SK-N-SH treated with all-trans-retinoic acid at 6 μM for 48 hours (cell line): ENCODE results near the gene LRP10.
"Not testable (repeated sequence)": the region's sequence is repeated elsewhere in the genome, so short reads cannot be mapped to it uniquely, and the experiment has no call there.

ENCODE experiments used
- ATAC-seq: fragments of 200-7000 bp; cut with Tn5 transposase; 3 replicates; pipeline ENCODE4 v1.9.1; 2020; ENCODE audit warnings: mild to moderate bottlenecking, moderate library complexity
- CREB5 ChIP-seq: fragments of 250-450 bp; sonication (Bioruptor Pico); IDR thresholded peaks from 2 replicates; pipeline ENCODE4 v1.5.1; 2020; ENCODE audit warnings: low read depth, mild to moderate bottlenecking, moderate library complexity
- CSDC2 ChIP-seq: fragments of 250-450 bp; sonication (Bioruptor Pico); IDR thresholded peaks from 2 replicates; pipeline ENCODE4 v1.5.0; 2020; ENCODE audit warnings: mild to moderate bottlenecking, moderate library complexity
- ESRRG ChIP-seq: fragments of 250-450 bp; sonication (Bioruptor Pico); IDR thresholded peaks from 2 replicates; pipeline ENCODE4 v1.6.1; 2021; ENCODE audit warnings: mild to moderate bottlenecking
- GLIS3 ChIP-seq: fragments of 250-450 bp; sonication (Bioruptor Pico); IDR thresholded peaks from 2 replicates; pipeline ENCODE4 v1.5.0; 2020; ENCODE audit warnings: mild to moderate bottlenecking, moderate library complexity
- ISL1 ChIP-seq: fragments of 250-450 bp; sonication (Bioruptor Pico); IDR thresholded peaks from 2 replicates; pipeline ENCODE4 v2.1.2; 2022; ENCODE audit warnings: mild to moderate bottlenecking, moderate library complexity
- OSR1 ChIP-seq: fragments of 250-450 bp; sonication (Bioruptor Pico); IDR thresholded peaks from 2 replicates; pipeline ENCODE4 v1.8.0; 2022; ENCODE audit warnings: moderate library complexity, mild to moderate bottlenecking, inconsistent platforms
- POU6F1 ChIP-seq: fragments of 250-450 bp; sonication (Bioruptor Pico); IDR thresholded peaks from 2 replicates; pipeline ENCODE4 v1.8.0; 2021; ENCODE audit warnings: low read depth, mild to moderate bottlenecking, moderate library complexity, borderline replicate concordance
- PPARA ChIP-seq: fragments of 250-450 bp; sonication (Bioruptor Pico); IDR thresholded peaks from 2 replicates; pipeline ENCODE4 v1.5.0; 2020; ENCODE audit warnings: mild to moderate bottlenecking, borderline replicate concordance
- SNAI2 ChIP-seq: fragments of 250-450 bp; sonication (Bioruptor Pico); IDR thresholded peaks from 2 replicates; pipeline ENCODE4 v1.5.0; 2020; ENCODE audit warnings: mild to moderate bottlenecking, moderate library complexity
- TSHZ2 ChIP-seq: fragments of 250-450 bp; sonication (Bioruptor Pico); IDR thresholded peaks from 2 replicates; pipeline ENCODE4 v1.5.0; 2020; ENCODE audit warnings: mild to moderate bottlenecking, moderate library complexity
- ZC3H10 ChIP-seq: fragments of 250-450 bp; sonication (Bioruptor Pico); IDR thresholded peaks from 2 replicates; pipeline ENCODE4 v1.5.1; 2021; ENCODE audit warnings: mild to moderate bottlenecking, moderate library complexity
- ZFP3 ChIP-seq: fragments of 250-450 bp; sonication (Bioruptor Pico); IDR thresholded peaks from 2 replicates; pipeline ENCODE4 v1.5.0; 2020; ENCODE audit warnings: mild to moderate bottlenecking, moderate library complexity
- ZNF565 ChIP-seq: fragments of 450-650 bp; formaldehyde crosslinking; conservative IDR thresholded peaks from 2 replicates; pipeline ENCODE4 v1.5.0; 2020; ENCODE audit warnings: low read depth, mild to moderate bottlenecking, moderate library complexity
- ZNF70 ChIP-seq: fragments of 450-650 bp; formaldehyde crosslinking; IDR thresholded peaks from 2 replicates; pipeline ENCODE4 v1.5.0; 2020; ENCODE audit warnings: mild to moderate bottlenecking, moderate library complexity
- ZNF8 ChIP-seq: fragments of 450-650 bp; formaldehyde crosslinking; IDR thresholded peaks from 2 replicates; pipeline ENCODE4 v1.5.0; 2020; ENCODE audit warnings: mild to moderate bottlenecking, moderate library complexity

The LRP10 gene

GRCh38 chr14:22852940-22853767 lies 18.4 kb upstream of the LRP10 start:
- peak; percentile 88 for ATAC-seq
- no peak for TF ChIP-seq ZC3H10
- TF ChIP-seq ZNF70 (CRISPR knock-in tag): no peak

GRCh38 chr14:22854296-22854695 lies 17.2 kb upstream of the LRP10 start:
- not testable (repeated sequence) for ATAC-seq

- no peak for ATAC-seq
- TF ChIP-seq TSHZ2 (CRISPR knock-in tag): no peak
- no peak for TF ChIP-seq GLIS3 (CRISPR knock-in tag)
- no peak for TF ChIP-seq ZFP3 (CRISPR knock-in tag)
- TF ChIP-seq PPARA: no peak
Observed at GRCh38 chr14:22854963-22855724, 16.4 kb upstream of the LRP10 start.

GRCh38 chr14:22856428-22856827 lies 15.1 kb upstream of the LRP10 start:
- no peak for TF ChIP-seq OSR1 (CRISPR knock-in tag)
- no peak for TF ChIP-seq POU6F1
- no peak for TF ChIP-seq ZFP3 (CRISPR knock-in tag)
- no peak for ATAC-seq

GRCh38 chr14:22860377-22860776 lies 11.2 kb upstream of the LRP10 start:
- not testable (repeated sequence) for ATAC-seq

- no peak for ATAC-seq
- TF ChIP-seq ZNF565: no peak
- no peak for TF ChIP-seq ZC3H10
- no peak for TF ChIP-seq POU6F1
- TF ChIP-seq CREB5 (CRISPR knock-in tag): no peak
- TF ChIP-seq PPARA: no peak
- no peak for TF ChIP-seq ZFP3 (CRISPR knock-in tag)
- TF ChIP-seq SNAI2: no peak
- TF ChIP-seq CSDC2: no peak
- TF ChIP-seq ZNF70 (CRISPR knock-in tag): no peak
- no peak for TF ChIP-seq ZNF8 (CRISPR knock-in tag)
- no peak for TF ChIP-seq GLIS3 (CRISPR knock-in tag)
- no peak for TF ChIP-seq ISL1 (CRISPR knock-in tag)
Observed at GRCh38 chr14:22861651-22862050, 9.9 kb upstream of the LRP10 start.

GRCh38 chr14:22864979-22865378 lies 6.6 kb upstream of the LRP10 start:
- no peak for TF ChIP-seq ESRRG (CRISPR knock-in tag)
- TF ChIP-seq CSDC2: no peak
- TF ChIP-seq, all 23 proteins: peak for 0
- no peak for ATAC-seq
